Measurements from ENCODE around the gene FATE1.

DNA sequence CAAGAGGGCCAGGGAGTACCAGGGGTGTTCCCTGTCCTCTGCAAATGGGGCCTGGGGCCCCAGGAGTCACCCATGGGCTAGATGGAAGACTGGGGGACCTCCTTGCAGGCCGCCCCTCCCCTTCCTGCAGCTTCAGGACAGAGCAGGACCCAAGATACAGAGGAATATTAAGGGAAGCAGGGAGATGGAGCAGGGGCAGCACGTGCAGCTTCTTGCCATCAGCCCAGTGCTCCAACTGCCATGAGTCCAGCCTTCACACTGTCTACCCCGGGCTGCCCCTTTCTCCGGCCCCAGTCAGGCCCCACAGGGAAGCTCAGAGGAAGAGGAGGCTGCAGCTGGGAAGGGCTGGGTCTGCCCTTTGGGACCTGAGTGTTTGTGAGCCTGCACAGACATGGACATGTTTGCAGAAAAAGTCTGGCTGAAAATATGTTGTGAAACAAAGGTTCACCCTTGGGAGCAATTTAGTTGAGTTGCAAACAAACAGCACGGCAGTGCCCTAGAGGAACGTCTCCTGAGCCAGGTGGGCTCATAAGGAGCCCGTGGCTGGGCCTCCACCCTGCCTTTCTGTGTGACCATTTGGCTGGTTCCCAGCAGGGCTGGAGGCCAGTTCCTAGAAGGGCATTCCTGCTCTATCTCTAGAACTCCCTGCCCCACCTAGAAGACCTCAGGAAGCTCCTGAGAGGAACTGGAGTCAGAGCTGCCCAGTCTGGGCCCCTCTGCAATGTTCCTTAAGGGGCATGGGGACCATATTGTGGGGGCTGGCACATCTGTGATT lies 8.9 kb downstream of the FATE1 start:
- TF ChIP-seq CTCF (conservative IDR thresholded peaks at IDR 0.05 in 1 of 2, IDR thresholded peaks at IDR 0.05 in 1 of 2; ENCODE audit: extremely low read depth in 1 of 2, insufficient read depth in 1 of 2, low read depth in 1 of 2, low read length in 2 of 2) (no peak), EZH2 (IDR thresholded peaks at IDR 0.05; ENCODE audit: borderline replicate concordance, low read length) (no peak)

All from mammary epithelial cell (primary cell).